NT2/D1 (cell line): ENCODE data around the gene EGFR.

ENCODE experiments used
- DNase-seq: peaks from one replicate; pipeline ENCODE4 v3.0.0-alpha.2; 2011; ENCODE audit warnings: low read depth, low spot score
- H3K27me3 ChIP-seq: 2 replicates; pipeline ENCODE4 v1.6.0; 2011; ENCODE audit warnings: mild to moderate bottlenecking; ENCODE audit not compliant: insufficient read length, insufficient read depth
- H3K36me3 ChIP-seq: 2 replicates; pipeline ENCODE4 v1.6.1; 2011; ENCODE audit warnings: mild to moderate bottlenecking, low read length, mixed read lengths; ENCODE audit not compliant: insufficient read depth, insufficient read length
- H3K4me1 ChIP-seq: 2 replicates; pipeline ENCODE4 v1.5.1; 2011; ENCODE audit not compliant: insufficient read depth, insufficient read length
- H3K4me3 ChIP-seq: 2 replicates; pipeline ENCODE4 v1.5.1; 2011; ENCODE audit warnings: low read depth; ENCODE audit not compliant: insufficient read length
- H3K9ac ChIP-seq: 2 replicates; pipeline ENCODE4 v1.6.0; 2011; ENCODE audit warnings: low read depth; ENCODE audit not compliant: insufficient read length
- H3K9me3 ChIP-seq: 2 replicates; pipeline ENCODE4 v1.5.1; 2011; ENCODE audit warnings: mild to moderate bottlenecking, low read length; ENCODE audit not compliant: insufficient read depth
- SUZ12 ChIP-seq: IDR thresholded peaks from 2 replicates; pipeline ENCODE4 v1.6.1; 2011; ENCODE audit not compliant: insufficient read length, insufficient read depth; ENCODE audit errors: extremely low read depth
- YY1 ChIP-seq: IDR thresholded peaks from 2 replicates; pipeline ENCODE4 v1.6.1; 2011; ENCODE audit not compliant: insufficient read length, insufficient read depth
- ZNF274 ChIP-seq: IDR thresholded peaks from 2 replicates; pipeline ENCODE4 v1.6.1; 2011; ENCODE audit warnings: mild to moderate bottlenecking, low read depth, low read length

The EGFR gene

DNA sequence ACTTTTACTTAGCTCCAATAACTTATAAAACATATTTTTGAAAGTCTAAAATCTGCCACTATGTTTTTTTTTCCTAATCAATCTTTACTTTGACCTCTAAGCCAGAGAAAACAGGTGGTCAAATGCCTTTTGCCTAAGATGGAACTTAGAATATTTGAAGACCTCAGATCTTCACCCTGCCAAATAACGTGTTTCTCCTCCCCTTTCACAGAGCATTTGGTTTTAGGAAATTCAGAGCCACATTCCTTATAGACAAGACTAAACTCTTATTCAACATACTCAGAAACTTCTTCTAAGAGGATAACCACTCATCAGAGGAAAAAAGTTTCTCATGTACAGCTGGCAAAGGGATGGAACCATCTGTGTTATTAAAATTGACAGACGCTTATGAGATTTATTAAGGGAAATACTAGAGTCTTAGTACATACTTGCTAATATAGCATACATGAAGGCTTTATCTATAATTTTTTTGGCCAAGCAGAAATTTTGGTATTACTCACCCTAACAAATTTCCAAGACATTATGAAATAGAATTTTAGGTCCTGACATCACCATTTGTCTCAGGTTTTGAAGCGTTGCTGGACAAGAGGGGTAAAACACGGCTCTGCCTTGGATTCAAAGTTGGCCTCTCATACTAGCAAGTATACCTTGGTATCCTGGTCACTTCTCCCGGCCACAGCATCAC lies 2.6 kb upstream of the EGFR start:
- H3K9ac ChIP-seq, result no peak overlapping the region
- no peak overlapping the region for H3K4me3 ChIP-seq
- no peaks in the 10 kb centered on the region for H3K9me3 ChIP-seq
- TF ChIP-seq YY1 (no peak), SUZ12 (no peak), ZNF274 (no peak)
- no peaks in the 10 kb centered on the region for H3K36me3 ChIP-seq
- DNase-seq, result no peak
- H3K4me1 ChIP-seq, result no peaks in the 10 kb centered on the region
- peaks cover 50% of the 10 kb centered on the region for H3K27me3 ChIP-seq

DNA sequence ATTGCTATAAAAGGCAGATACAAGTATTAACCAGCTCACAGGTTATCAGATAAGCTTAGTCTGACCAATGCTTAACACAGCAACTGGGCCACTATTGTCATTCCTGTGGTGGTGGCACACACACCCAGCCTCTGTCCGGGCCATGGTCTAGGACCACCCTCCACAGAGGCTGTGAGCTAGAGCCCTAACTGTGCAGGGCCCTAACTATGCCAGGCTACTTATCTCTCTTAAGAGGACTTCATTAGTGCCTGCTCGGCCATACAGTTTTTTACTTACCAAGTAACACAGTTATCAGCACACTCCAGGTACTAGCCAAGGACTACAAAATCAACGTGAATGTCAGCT lies 2.1 kb upstream of the EGFR start:
- no peak for TF ChIP-seq SUZ12
- TF ChIP-seq YY1, result no peak
- TF ChIP-seq ZNF274, result no peak
- Histone ChIP-seq H3K36me3 (no peaks in the 10 kb centered on the region), H3K4me1 (no peaks in the 10 kb centered on the region)

DNA sequence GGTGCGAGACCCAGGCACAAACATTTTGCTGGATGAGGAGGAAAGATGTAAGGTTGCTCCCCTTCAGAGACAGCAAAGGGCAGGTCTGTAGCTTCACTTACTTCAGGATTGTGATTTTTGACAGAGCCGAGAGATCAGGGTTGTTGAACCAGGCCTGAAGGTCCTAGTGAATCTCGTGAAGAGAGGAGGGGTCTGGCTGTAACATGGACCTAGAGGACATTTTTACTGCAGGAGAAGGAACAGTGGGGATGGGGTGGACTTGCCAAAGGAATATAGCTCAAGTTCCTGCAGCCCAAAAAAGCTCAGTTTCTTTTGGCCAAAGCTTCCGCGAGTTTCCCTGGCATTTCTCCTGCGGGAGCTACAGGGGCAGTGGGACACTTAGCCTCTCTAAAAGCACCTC lies 976 bp upstream of the EGFR start:
- no peaks in the 10 kb centered on the region for H3K9me3 ChIP-seq
- no peak overlapping the region for H3K9ac ChIP-seq
- no peaks in the 10 kb centered on the region for H3K36me3 ChIP-seq
- no peak overlapping the region for H3K4me3 ChIP-seq
- TF ChIP-seq YY1 (no peak), SUZ12 (no peak), ZNF274 (no peak)
- H3K4me1 ChIP-seq, result no peaks in the 10 kb centered on the region
- DNase-seq, result no peak
- peaks cover 59% of the 10 kb centered on the region for H3K27me3 ChIP-seq

More for the DNA sequence above, 2.1 kb upstream of the EGFR start:
- no peak for DNase-seq
- H3K27me3 ChIP-seq, result peaks cover 55% of the 10 kb centered on the region
- no peaks in the 10 kb centered on the region for H3K9me3 ChIP-seq
- no peak overlapping the region for H3K4me3 ChIP-seq
- no peak overlapping the region for H3K9ac ChIP-seq

DNA sequence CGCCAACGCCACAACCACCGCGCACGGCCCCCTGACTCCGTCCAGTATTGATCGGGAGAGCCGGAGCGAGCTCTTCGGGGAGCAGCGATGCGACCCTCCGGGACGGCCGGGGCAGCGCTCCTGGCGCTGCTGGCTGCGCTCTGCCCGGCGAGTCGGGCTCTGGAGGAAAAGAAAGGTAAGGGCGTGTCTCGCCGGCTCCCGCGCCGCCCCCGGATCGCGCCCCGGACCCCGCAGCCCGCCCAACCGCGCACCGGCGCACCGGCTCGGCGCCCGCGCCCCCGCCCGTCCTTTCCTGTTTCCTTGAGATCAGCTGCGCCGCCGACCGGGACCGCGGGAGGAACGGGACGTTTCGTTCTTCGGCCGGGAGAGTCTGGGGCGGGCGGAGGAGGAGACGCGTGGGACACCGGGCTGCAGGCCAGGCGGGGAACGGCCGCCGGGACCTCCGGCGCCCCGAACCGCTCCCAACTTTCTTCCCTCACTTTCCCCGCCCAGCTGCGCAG lies 424 bp downstream of the EGFR start:
- H3K4me3 ChIP-seq, result peak overlapping the region; percentile 66
- peaks cover 59% of the 10 kb centered on the region for H3K27me3 ChIP-seq
- no peaks in the 10 kb centered on the region for H3K36me3 ChIP-seq
- peak; percentile 42 for TF ChIP-seq SUZ12
- TF ChIP-seq ZNF274, result no peak
- no peak for TF ChIP-seq YY1
- no peaks in the 10 kb centered on the region for H3K9me3 ChIP-seq
- H3K9ac ChIP-seq, result peak overlapping the region; percentile 79
- DNase-seq, result peak; percentile 27
- H3K4me1 ChIP-seq, result no peaks in the 10 kb centered on the region

DNA sequence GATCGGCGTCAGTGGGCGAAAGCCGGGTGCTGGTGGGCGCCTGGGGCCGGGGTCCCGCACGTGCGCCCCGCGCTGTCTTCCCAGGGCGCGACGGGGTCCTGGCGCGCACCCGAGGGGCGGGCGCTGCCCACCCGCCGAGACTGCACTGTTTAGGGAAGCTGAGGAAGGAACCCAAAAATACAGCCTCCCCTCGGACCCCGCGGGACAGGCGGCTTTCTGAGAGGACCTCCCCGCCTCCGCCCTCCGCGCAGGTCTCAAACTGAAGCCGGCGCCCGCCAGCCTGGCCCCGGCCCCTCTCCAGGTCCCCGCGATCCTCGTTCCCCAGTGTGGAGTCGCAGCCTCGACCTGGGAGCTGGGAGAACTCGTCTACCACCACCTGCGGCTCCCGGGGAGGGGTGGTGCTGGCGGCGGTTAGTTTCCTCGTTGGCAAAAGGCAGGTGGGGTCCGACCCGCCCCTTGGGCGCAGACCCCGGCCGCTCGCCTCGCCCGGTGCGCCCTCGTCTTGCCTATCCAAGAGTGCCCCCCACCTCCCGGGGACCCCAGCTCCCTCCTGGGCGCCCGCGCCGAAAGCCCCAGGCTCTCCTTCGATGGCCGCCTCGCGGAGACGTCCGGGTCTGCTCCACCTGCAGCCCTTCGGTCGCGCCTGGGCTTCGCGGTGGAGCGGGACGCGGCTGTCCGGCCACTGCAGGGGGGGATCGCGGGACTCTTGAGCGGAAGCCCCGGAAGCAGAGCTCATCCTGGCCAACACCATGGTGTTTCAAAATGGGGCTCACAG lies 1.1 kb downstream of the EGFR start:
- no peaks in the 10 kb centered on the region for H3K9me3 ChIP-seq
- H3K4me1 ChIP-seq, result no peaks in the 10 kb centered on the region
- H3K4me3 ChIP-seq, result peak overlapping the region; percentile 66
- H3K36me3 ChIP-seq, result no peaks in the 10 kb centered on the region
- peak; percentile 47 for TF ChIP-seq SUZ12
- TF ChIP-seq ZNF274, result no peak
- H3K9ac ChIP-seq, result peak overlapping the region; percentile 79
- H3K27me3 ChIP-seq, result peaks cover 59% of the 10 kb centered on the region
- DNase-seq, result no peak

DNA sequence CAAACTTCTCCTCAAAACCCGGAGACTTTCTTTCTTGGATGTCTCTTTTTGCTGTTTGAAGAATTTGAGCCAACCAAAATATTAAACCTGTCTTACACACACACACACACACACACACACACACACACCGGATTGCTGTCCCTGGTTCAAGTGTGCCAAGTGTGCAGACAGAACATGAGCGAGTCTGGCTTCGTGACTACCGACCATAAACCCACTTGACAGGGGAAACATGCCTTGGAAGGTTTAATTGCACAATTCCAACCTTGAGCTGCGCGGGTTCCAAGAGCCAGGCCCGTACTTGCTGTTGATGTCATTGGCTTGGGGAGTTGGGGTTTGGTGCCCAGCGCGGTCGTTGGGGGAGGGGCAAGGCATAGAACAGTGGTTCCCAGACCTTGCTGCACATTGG lies 1.7 kb downstream of the EGFR start:
- H3K27me3 ChIP-seq, result peaks cover 59% of the 10 kb centered on the region
- no peaks in the 10 kb centered on the region for H3K9me3 ChIP-seq
- H3K4me3 ChIP-seq, result no peak overlapping the region

DNA sequence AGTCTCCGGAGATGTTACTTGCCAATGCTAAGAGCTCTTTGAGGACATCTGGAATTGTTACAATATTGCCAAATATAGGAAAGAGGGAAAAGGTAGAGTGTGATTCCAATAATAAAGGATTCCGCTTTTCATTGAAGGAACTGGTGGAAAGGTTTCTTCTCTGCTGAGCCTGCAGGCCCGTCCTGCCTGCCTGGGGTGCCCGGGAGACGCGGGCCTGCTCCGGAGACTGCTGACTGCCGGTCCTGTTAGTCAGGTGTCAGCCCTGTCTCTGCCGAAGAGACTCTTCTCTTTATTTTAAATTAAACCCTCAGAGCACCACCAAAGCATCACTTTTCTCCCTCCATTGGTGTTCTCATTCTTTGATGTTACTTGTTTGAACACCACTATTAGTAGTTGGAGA lies 2.2 kb downstream of the EGFR start:
- no peak overlapping the region for H3K9ac ChIP-seq
- no peaks in the 10 kb centered on the region for H3K9me3 ChIP-seq
- H3K4me1 ChIP-seq, result no peaks in the 10 kb centered on the region
- no peak overlapping the region for H3K4me3 ChIP-seq
- no peak for DNase-seq
- H3K36me3 ChIP-seq, result no peaks in the 10 kb centered on the region
- peaks cover 59% of the 10 kb centered on the region for H3K27me3 ChIP-seq
- TF ChIP-seq SUZ12 (no peak), ZNF274 (no peak), YY1 (no peak)

More for the DNA sequence above, 1.7 kb downstream of the EGFR start:
- TF ChIP-seq SUZ12 (no peak), YY1 (no peak), ZNF274 (no peak)
- no peak for DNase-seq
- no peaks in the 10 kb centered on the region for H3K36me3 ChIP-seq
- H3K4me1 ChIP-seq, result no peaks in the 10 kb centered on the region
- peak overlapping the region; percentile 79 for H3K9ac ChIP-seq
